ENCODE results near the gene PDE11A.
"Not testable (repeated sequence)": the region's sequence is repeated elsewhere in the genome, so short reads cannot be mapped to it uniquely, and the experiment has no call there.

The PDE11A gene

DNA sequence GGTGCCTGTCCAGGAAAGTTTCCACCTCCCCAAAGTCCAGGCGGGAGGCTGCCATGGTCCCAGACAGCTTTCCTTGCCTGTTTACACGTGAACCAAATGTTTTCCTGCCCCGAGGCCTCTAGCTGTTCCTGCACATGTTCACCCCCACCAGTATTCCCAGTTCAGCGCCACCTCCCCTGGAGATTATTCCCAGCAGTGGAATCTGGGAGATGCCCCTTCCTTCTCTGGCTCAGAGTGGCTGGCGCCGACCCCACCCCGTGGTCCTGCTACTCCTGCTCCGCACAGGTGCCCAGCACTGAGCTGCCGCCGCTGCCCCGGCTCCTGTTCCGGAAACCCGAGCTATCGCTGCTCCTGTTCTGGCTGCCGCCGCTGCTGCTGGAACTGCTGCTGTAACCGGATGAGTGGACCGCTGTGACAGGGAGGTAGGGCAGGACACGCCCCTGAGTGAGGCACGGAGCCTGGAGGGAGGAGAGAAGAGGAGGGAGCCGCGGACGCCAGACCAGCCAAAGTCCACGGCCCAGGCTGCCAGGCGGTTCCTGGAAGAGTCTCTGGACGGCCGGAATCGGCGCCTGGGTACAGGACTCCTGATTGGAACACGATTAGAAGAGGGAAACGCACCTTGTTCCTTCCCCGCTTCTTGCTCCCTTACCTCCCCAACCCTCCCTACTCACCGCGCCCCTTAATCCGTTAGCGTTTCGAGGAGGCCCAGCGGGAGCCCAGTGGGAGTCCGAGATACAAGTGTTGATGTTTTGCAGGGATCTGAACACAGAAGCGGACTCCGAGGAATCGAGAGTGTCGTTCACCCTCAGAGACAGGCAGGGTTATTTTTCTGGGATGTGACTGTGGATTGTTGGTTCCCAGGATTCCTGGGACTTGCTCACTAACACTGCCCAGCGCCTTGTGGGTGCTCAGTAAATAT, at the start of gene PDE11A:
Gene PDE11A, minus strand, starts transcription at position 395 of the 919 bp plus-strand sequence. Its CDS starts 340 bp downstream, at position 55.
- DNase-seq (ENCODE audit: low read depth, low spot score) = no peak

DNA sequence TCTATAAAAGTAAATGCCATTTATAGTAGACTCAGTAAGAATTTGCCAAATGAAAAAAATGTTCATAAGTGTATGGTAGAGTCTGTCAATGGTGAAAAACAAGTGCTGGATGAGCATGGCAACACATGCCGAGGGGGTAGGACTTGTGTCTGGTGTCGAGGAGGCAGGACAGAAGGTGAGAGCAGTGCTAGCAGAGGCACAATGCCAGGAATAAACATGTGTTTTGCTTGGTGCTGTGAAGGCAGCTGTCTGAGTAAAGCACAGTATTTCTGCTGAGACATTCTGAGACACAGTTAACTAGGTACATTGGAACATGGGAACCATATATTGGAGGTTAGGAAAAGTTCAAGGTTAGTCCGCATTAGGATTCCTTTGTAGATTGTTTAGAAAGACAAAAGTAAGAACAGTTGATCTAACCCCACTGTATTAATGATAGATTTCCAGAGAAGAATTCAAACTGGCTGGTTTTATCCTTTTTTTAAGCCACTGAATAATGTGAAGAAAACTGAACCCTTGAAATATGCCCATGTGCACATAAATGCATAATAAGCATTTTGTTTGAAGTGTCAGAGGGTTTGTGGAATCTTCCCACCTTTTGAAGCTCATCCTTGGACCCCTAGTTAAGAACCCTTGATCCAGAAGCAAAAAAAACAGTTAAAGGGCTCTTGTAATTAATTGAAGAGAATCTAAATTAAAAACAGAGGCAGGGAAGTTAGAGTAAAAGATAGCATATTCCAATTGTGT, 46.8 kb upstream of the PDE11A start:
- no peak for DNase-seq (ENCODE audit: low read depth, low spot score)

GRCh38 chr2:178117725-178118124, 45.1 kb upstream of the PDE11A start:
- no peak for DNase-seq (ENCODE audit: low read depth, low spot score)

DNA sequence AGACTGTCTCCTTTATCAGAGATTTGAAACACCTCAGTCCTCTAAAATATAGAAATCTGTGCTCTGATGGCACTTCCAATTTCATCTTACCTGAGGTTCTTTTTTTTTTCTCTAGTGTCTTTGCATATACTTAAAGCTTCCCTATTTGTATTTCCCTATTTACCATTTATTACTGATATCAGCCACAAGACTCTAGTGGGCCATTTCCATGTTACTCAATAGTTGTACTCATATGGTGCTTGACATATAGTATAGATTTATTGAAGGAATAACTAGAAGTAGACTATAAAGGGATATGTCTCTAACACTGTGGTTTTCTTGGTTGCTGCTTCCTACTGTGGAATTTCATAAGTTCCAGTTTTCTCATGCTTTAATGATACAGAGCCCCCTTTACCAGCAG, 42.7 kb upstream of the PDE11A start:
- no peak for DNase-seq (ENCODE audit: low read depth, low spot score)

DNA sequence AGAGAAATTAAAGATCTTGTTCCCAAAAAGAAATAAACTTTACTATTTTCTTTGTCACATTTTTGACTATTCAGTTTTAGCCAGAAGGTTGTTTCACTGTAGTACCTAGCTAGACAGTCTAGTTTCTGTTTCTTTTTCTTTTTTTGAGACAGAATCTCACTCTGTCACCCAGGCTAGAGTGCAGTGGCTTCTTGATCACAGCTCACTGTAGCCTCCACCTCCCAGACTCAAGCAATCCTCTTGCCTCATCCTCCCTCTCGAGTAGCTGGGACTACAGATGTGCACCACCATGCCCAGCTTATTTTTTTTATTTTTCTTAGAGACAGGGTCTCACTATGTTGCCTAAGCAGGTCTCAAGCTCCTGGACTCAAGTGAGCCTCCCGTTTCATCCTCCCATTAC, 41.9 kb upstream of the PDE11A start:
- DNase-seq (ENCODE audit: low read depth, low spot score) = no peak

- DNase-seq (ENCODE audit: low read depth, low spot score) = peak; percentile 74
These were observed 39.9 kb upstream of the PDE11A start, which contains the start of gene RBM45 for GRCh38 chr2:178112202-178113152. RBM45 (plus strand) TSS chr2:178112437; CDS start chr2:178112547, 110 bp downstream.

DNA sequence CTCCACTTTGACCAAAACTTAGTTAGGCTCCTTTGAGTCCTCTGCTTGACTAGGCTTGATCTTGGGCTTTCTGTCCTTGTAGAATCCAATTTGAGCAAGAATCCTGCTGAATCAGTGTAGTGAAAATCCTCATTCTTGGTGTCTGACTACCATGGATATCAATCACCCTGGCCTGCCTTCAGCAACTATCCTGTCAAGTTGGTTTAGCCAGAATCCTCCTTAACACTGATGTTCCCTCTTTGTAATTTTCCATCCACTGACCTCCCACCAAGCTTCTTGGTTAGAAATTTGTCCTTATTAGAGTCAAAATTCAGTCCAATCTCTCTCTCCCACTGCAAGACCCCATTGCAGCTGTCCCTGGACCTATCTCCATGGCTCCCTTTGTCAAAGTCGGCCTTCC, 39.2 kb upstream of the PDE11A start:
- no peak for DNase-seq (ENCODE audit: low read depth, low spot score)

DNA sequence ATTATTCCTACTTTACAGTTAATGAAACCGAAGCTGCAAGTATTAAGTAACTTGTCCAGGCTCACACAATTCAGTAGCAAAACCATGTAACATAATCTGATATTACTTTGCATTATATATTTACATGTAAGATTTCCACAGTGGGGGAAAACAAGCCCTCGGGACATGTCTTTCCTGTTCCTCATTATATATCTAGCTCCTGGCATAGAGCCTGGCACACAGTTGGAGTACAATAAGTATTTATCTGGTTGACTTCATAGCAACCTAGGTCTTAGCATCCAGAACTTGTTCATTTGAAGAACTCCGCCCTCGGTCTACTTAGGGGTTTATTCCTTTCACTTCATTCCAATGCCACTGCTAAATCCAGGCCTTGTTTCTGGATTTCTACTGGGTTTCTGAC, 38.1 kb upstream of the PDE11A start:
- no peak for DNase-seq (ENCODE audit: low read depth, low spot score)

- no peak for DNase-seq (ENCODE audit: low read depth, low spot score)
These were observed 37.2 kb upstream of the PDE11A start for GRCh38 chr2:178109813-178110212.

DNA sequence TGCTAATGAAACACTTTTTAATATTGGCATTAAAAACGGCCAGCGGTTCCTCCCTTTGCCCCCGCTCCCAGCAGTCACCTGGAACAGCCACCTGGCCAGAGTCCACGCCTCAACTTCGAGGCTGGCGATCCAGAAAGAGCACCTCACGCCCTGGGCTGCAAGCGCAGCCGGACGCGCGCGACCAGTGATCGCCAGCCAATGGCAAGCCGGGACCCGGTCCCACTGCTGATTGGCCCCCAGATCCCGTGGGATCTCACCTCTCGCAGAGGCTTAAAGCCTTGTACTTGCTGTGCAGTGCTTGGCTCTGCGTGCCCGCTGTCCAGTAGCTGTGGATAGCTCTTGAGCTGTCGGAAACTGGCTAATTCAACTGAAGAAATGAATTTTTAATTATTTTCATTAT, 35.6 kb upstream of the PDE11A start:
- no peak for DNase-seq (ENCODE audit: low read depth, low spot score)

GRCh38 chr2:178106053-178106452, 33.5 kb upstream of the PDE11A start:
- no peak for DNase-seq (ENCODE audit: low read depth, low spot score)

- no peak for DNase-seq (ENCODE audit: low read depth, low spot score)
These were observed 33.0 kb upstream of the PDE11A start for GRCh38 chr2:178105566-178105965.

- no peak for DNase-seq (ENCODE audit: low read depth, low spot score)
These were observed 28.9 kb upstream of the PDE11A start for GRCh38 chr2:178101321-178102079.

DNA sequence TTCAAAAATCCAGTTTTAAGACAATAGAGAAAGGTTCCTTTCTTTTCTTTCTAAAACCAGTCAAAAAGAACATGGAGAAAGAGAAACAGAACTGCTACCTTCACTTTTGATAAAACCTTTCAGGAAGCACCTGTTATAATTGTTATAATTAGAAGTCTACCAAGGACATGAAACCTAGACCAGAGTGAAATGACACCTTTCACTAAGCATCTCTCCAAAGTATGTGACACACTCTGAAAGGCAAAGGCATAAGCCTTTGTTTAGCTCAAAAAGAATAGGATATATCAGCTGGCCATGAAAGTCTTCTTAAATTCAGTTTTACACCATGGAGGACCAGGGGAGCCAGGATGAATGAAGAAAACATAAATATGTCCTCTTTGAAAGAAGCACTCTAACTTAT, 20.9 kb upstream of the PDE11A start:
- no peak for DNase-seq (ENCODE audit: low read depth, low spot score)

- DNase-seq (ENCODE audit: low read depth, low spot score) = no peak
These were observed 16.2 kb upstream of the PDE11A start for GRCh38 chr2:178088774-178089270.

- no peak for DNase-seq (ENCODE audit: low read depth, low spot score)
These were observed 11.7 kb upstream of the PDE11A start for GRCh38 chr2:178084273-178084672.

- no peak for DNase-seq (ENCODE audit: low read depth, low spot score)
These were observed 9.9 kb upstream of the PDE11A start for GRCh38 chr2:178082408-178083045.

GRCh38 chr2:178079279-178079678, 6.7 kb upstream of the PDE11A start:
- DNase-seq (ENCODE audit: low read depth, low spot score) = not testable (repeated sequence)

- DNase-seq (ENCODE audit: low read depth, low spot score) = no peak
These were observed 3.6 kb upstream of the PDE11A start for GRCh38 chr2:178076130-178076529.

GRCh38 chr2:178075006-178075326, 2.4 kb upstream of the PDE11A start:
- no peak for DNase-seq (ENCODE audit: low read depth, low spot score)

All from brain pericyte (primary cell).